Measurements from ENCODE around the gene STX11.

Gene STX11

DNA sequence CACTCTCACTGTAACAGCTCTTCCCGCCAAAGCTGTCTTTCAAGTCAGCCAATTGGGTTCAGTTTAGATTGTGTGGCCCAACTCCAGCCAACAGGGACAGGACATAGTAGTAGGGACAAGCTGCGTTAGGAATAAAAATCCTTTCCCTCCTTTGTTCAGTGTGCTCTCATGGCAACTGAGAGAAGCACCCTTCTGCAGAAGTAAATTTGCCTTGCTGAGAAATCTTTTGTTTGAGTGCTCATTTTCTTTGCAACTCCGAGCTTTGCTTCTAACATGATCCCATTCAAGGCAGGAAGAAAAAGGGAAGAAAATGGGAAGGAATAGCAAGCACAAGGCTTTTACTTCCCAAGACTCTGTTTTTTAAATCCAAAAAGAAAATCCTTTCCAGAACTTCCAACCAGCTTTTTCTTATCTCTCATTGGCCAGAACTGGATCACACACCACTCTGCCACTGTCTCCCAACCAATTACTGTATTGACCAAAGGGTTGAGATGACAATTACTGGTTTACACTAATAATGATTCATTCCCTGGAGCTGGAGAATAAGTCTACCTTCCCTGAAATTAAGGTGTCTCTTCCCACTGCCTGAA is 52.7 kb downstream of the STX11 start:
- intact Hi-C loops (cut with DNase I; ENCODE audit: low total_unique reads) = no loop called here
- H3K4me3 ChIP-seq = no peak overlapping the region

GRCh38 chr6:144211160-144211559 is 60.8 kb downstream of the STX11 start:
- H3K4me1 ChIP-seq = peaks cover 0 to 10% (median 9%) of the 10 kb centered on the region in 4 donors
- H3K4me3 ChIP-seq = no peak overlapping the region
- no peak for DNase-seq
- no peak overlapping the region for H3K27ac ChIP-seq
- H3K27me3 ChIP-seq = no peaks in the 10 kb centered on the region
- no peaks in the 10 kb centered on the region for H3K9me3 ChIP-seq
- intact Hi-C loops (cut with DNase I; ENCODE audit: low total_unique reads) = loop anchor here (10.0 kb wide), 1 partner anchor 194 kb away; no protein-coding TSS in a partner anchor
- H3K36me3 ChIP-seq = no peaks in the 10 kb centered on the region
- TF ChIP-seq, protein P1, sequence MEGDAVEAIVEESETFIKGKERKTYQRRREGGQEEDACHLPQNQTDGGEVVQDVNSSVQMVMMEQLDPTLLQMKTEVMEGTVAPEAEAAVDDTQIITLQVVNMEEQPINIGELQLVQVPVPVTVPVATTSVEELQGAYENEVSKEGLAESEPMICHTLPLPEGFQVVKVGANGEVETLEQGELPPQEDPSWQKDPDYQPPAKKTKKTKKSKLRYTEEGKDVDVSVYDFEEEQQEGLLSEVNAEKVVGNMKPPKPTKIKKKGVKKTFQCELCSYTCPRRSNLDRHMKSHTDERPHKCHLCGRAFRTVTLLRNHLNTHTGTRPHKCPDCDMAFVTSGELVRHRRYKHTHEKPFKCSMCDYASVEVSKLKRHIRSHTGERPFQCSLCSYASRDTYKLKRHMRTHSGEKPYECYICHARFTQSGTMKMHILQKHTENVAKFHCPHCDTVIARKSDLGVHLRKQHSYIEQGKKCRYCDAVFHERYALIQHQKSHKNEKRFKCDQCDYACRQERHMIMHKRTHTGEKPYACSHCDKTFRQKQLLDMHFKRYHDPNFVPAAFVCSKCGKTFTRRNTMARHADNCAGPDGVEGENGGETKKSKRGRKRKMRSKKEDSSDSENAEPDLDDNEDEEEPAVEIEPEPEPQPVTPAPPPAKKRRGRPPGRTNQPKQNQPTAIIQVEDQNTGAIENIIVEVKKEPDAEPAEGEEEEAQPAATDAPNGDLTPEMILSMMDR (IDR thresholded peaks at IDR 0.05) = no peak

More for the DNA sequence above, 52.7 kb downstream of the STX11 start:
- no peaks in the 10 kb centered on the region for H3K36me3 ChIP-seq
- H3K9me3 ChIP-seq = peaks cover 6 to 20% (median 17%) of the 10 kb centered on the region in 3 donors
- TF ChIP-seq, protein P1 (IDR thresholded peaks at IDR 0.05) = no peak
- no peak overlapping the region for H3K27ac ChIP-seq
- no peak for DNase-seq
- no peaks in the 10 kb centered on the region for H3K4me1 ChIP-seq
- H3K27me3 ChIP-seq = no peaks in the 10 kb centered on the region

GRCh38 chr6:144213315-144213714 is 63.0 kb downstream of the STX11 start:
- Histone ChIP-seq H3K4me3 (no peak overlapping the region), H3K27me3 (no peaks in the 10 kb centered on the region), H3K36me3 (no peaks in the 10 kb centered on the region), H3K9me3 (no peaks in the 10 kb centered on the region), H3K4me1 (peaks cover 0 to 19% (median 12%) of the 10 kb centered on the region in 4 donors), H3K27ac (no peak overlapping the region)
- intact Hi-C loops (cut with DNase I; ENCODE audit: low total_unique reads) = loop anchor here (10.0 kb wide), 1 partner anchor 191 kb away; no protein-coding TSS in a partner anchor
- no peak for DNase-seq
- TF ChIP-seq, protein P1 (IDR thresholded peaks at IDR 0.05) = no peak

- no peaks in the 10 kb centered on the region for H3K9me3 ChIP-seq
- TF ChIP-seq, protein P1 (IDR thresholded peaks at IDR 0.05) = no peak
- H3K27ac ChIP-seq = no peak overlapping the region
- H3K4me1 ChIP-seq = peaks cover 0 to 19% (median 12%) of the 10 kb centered on the region in 4 donors
- no peaks in the 10 kb centered on the region for H3K27me3 ChIP-seq
- intact Hi-C loops (cut with DNase I; ENCODE audit: low total_unique reads) = loop anchor here (10.0 kb wide), 1 partner anchor 191 kb away; no protein-coding TSS in a partner anchor
- no peaks in the 10 kb centered on the region for H3K36me3 ChIP-seq
- DNase-seq = no peak
- no peak overlapping the region for H3K4me3 ChIP-seq
These were observed 63.7 kb downstream of the STX11 start for GRCh38 chr6:144214029-144214428.

- intact Hi-C loops (cut with DNase I; ENCODE audit: low total_unique reads) = loop anchor here (5.0 to 10.0 kb wide), 3 partner anchors 108 to 267 kb away; no protein-coding TSS in a partner anchor
- Histone ChIP-seq H3K27me3 (no peaks in the 10 kb centered on the region), H3K4me3 (peak overlapping the region; percentile 65 to 80), H3K27ac (peak overlapping the region; percentile 86 to 92), H3K9me3 (no peaks in the 10 kb centered on the region), H3K4me1 (peaks cover 0 to 19% (median 12%) of the 10 kb centered on the region in 4 donors), H3K36me3 (no peaks in the 10 kb centered on the region)
- peak in 1 of 2 donors; percentile 26 for DNase-seq
- TF ChIP-seq, protein P1 (IDR thresholded peaks at IDR 0.05) = no peak
These were observed 64.5 kb downstream of the STX11 start for GRCh38 chr6:144214622-144215401.

Measured in tibial artery (tissue), 4 donors.